GM19328 (cell line): ENCODE data around the gene TSHR.
A peak's percentile ranks its signal among the peaks of the same experiment; 100 is the strongest.
"Not testable (repeated sequence)": the region's sequence is repeated elsewhere in the genome, so short reads cannot be mapped to it uniquely, and the experiment has no call there.

Experiments
- ATAC-seq: cut with Tn5 transposase; IDR thresholded peaks from one replicate; pipeline ENCODE4 v1.9.1; 2021; ENCODE audit warnings: mild to moderate bottlenecking, moderate library complexity; ENCODE audit not compliant: unreplicated experiment

TSHR gene

DNA sequence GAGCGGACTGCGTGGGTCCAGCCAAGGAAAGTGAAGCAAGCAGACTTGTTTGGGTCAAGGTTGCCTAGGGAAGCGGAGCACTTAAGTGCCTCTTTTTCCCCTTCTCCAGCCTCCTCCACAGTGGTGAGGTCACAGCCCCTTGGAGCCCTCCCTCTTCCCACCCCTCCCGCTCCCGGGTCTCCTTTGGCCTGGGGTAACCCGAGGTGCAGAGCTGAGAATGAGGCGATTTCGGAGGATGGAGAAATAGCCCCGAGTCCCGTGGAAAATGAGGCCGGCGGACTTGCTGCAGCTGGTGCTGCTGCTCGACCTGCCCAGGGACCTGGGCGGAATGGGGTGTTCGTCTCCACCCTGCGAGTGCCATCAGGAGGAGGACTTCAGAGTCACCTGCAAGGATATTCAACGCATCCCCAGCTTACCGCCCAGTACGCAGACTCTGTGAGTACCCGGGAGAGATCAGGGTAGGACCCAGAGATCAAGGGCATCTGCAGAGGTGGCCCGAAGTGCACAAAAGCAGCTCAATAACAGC is at the start of gene TSHR:
Gene TSHR (plus strand): TSS at position 206 of the 526 bp plus-strand sequence. CDS start 60 bp downstream, at position 266.
- no peak for ATAC-seq

DNA sequence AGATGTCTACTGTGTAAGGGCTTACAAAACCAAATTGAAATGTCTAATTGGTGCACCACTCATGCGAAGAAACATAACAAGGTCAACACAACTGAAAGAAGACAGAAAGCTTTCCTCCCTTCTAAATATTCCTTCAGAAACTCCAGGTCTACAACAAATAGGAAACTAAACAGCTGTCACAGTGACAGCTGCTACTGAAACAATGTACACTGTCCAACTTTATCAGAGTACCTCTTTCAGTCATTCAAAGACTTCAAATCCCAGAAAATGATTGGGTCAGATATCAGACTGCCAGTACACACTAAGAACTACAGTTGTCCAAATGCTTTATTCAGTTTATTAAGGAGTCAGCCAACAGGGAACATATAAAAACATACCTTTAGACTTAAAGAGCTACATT is 49.1 kb upstream of the TSHR start:
- ATAC-seq = no peak

DNA sequence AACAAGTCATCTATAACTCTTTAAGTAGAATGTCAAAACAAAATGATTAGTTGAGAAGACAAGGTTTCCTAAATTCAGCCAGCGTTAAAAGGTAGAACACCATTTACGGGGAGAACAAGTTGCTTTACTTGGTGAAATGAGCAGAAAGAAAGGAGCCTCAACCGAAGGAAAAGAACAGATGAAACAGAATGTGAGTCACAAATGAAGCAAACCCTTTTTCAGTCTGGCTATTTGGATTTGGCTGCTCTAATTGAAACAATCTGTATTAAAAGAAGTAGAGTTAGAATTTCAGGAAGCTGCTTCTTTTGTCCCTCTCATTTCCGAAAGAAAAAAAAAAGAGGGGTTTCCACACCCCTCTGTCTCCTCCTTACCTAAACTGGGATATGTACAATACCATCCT is 48.5 kb upstream of the TSHR start:
- ATAC-seq = no peak

- ATAC-seq = not testable (repeated sequence)
These were observed 43.4 kb upstream of the TSHR start for GRCh38 chr14:80912013-80912412.

DNA sequence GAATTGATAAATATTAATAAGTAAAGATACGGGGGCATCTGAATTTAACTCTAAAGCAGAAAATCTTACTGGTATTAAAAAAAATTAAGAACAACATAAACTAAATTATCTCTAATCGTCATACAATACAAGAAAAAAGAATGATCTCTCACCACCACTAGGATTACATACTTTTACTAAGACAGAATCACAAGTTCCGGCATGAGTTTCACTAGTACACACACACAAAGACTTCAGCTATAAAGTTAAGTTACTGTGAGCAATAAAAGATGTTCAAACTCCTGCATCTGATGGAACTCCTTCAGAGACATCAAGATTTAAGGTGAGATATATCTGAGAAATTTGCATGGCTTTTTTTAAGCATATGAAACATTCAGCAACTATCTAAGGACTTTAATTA is 35.8 kb upstream of the TSHR start:
- no peak for ATAC-seq

DNA sequence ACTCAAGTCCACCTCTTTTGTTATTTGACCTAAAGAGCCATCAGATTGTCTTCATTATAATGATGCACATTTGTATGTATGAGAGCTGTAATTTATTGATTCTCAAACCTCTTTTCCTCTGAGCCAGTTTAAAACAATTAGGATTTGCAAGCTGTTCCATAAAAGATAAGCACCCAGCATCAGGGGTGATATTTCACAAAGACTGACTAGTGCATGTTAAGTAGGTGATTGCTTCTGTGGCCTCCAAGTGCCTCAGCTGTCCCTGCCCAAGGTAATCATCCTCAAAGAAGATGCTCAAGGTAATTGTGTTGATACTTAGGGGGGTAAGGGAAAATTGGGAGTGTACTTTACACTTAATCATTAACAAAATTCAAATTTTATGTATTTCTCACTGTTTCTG is 32.1 kb upstream of the TSHR start:
- no peak for ATAC-seq

GRCh38 chr14:80924365-80925103 is 30.9 kb upstream of the TSHR start:
- no peak for ATAC-seq

- no peak for ATAC-seq
These were observed 28.9 kb upstream of the TSHR start for GRCh38 chr14:80926397-80927082.

DNA sequence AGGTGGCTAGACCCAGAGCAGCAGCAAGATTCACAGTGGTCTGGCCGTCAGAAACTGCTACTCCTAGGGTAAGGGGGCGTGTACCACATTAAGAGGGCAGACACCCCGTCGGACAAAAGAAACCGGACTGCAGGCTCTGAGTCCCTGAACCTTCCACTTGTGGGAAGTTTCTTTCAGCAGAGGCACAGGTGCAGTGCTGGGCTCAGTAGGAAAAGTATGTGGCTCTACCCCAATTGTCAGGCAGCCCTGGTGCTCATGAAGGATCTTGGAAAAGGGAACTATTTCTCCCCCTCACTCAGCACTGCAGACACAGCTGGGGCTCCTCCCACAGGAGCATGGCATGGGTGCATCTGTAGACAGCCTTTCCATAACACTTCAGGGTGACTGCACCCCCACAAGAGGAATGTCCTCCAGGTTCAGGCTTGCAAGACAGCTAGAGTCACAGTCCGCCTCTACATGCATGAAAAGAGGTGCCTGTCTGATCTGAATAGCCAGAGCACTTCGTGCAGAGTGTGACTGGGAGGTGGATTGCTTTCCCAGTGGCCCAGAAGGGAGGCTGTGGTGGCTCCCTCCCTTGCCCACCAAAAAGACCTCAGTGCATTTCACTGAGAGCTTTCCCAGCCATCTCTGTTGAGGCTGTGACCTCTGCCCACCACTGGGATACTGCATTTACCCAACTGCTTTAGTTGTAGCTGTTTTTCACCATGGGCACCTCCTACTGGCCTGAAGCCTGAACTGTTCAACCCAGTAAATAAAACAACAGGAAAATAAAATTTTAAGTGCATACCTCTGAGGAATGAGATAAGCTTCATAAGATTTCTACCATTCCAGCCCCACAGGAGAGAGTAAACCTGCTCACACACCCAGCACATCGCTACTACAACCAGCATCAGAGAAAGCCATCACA is 28.1 kb upstream of the TSHR start:
- ATAC-seq = no peak

DNA sequence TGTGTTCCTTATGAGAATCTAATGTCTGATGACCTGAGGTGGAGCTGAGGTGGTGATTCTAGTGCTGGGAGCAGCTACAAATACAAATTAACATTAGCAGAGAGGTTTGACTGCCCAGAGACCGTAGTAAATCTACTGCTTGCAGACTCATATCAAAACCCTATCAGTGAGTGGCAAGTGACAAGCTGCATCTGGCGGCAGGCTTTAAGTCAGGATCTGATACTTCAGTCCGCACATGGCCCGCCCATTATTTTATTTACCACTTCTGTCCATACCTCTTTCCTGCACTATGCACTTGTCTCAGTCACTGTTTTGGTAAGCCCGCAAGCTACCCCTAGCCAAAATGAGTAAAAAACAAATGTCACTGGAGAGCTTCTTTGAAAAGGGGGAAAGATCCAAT is 25.3 kb upstream of the TSHR start:
- no peak for ATAC-seq

DNA sequence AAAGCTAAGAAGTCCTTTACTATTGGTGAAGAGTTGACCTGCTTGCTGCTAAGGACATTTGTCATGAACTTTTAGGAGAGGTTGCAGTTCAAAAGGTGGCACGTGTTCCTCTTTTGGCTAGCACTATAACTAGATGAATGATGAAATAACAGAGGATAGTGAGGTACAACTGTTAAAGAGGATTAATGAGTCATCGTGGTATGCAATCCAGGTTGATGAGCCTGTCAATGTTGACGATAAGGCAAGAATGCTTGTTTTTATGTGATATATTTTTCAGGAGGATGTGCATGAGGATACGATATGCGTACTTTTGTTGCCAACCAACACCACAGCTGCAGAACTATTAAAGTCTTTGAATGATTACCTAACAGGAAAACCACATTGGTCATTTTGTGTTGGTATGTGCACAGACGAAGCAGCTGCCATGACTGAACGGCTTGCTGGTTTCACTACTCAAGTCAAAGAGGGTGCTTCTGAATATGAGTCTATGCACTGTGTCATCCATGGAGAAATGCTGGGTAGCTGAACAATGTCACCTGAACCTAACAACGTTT is 24.5 kb upstream of the TSHR start:
- ATAC-seq = peak; percentile 98

- no peak for ATAC-seq
These were observed 22.1 kb upstream of the TSHR start for GRCh38 chr14:80933282-80933681.

GRCh38 chr14:80933686-80934085 is 21.7 kb upstream of the TSHR start:
- ATAC-seq = no peak

- no peak for ATAC-seq
These were observed 15.3 kb upstream of the TSHR start for GRCh38 chr14:80940146-80940545.

- peak; percentile 97 for ATAC-seq
These were observed 13.9 kb upstream of the TSHR start, which contains the start of gene CEP128 for GRCh38 chr14:80941241-80942185. Gene CEP128, minus strand, starts transcription at chr14:80941738.

DNA sequence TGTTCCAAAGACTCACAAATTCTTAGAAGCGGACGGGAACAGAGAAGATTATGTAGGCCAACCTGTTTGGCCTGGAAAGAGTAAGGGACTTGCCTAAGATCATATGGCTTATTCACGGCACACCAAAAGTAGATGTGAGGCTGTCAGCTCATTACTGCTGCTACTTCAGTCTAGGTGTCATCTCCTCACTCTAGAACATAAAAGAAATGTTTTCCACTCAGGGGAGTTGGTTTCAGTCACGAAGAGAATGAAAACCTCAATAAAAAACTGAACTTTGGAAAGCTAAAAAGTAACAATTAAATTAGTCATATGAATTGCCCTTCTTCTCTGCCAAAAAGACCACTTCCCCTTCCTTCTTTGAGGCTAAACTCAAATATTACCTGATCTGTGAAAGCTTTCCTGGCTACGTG is 13.2 kb upstream of the TSHR start:
- ATAC-seq = peak; percentile 2

DNA sequence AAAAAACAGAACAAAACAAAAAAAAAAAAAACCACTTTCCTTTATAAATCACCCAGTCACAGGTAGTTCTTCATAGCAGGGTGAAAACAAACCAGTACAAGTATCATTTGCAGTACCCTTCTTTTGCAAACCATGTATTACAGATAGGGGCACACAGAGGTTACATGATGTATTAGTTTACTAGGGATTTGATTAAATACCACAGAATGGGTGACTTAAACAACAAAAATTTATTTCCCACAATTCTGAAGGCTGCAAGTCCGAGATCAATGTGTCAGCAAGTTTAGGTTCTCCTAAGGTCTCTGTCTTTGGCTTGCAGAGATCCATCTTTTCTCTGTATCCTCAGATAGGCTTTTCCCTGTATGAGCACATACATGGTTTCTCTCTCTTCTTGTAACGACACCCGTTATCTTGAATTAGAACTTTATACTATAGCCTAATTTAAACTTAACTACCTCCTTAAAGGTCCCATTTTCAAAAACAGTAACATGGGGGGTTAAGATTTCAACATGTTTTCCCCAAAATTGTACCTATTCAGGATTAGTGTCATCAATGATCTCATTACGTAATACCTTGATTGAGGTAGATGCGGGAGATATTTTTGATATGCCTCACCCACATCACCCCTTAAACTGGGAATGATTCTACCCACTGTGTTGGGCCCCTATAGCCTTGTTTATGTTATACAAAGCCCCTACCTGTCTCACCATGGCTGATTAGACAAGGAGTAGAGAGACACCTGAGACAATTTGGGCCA is 10.4 kb upstream of the TSHR start:
- ATAC-seq = no peak

- ATAC-seq = no peak
These were observed 9.2 kb upstream of the TSHR start for GRCh38 chr14:80946187-80946586.

- ATAC-seq = no peak
These were observed 8.6 kb upstream of the TSHR start for GRCh38 chr14:80946797-80947196.
